ENCODE results near the gene PSME4.

PSME4 gene

GRCh38 chr2:53881360-53881759 lies 89.4 kb downstream of the PSME4 start:
- Histone ChIP-seq H4K20me1 (ENCODE audit: insufficient read depth, low read length) (no peaks in the 10 kb centered on the region), H3K27me3 (ENCODE audit: insufficient read depth, low read length, poor library complexity) (no peaks in the 10 kb centered on the region), H3K27ac (ENCODE audit: low read length) (no peak overlapping the region), H3K4me3 (ENCODE audit: low read depth in 1 of 2, low read length in 2 of 2) (no peak overlapping the region), H3K4me2 (ENCODE audit: insufficient read depth, low read length) (no peak overlapping the region), H3K36me3 (ENCODE audit: insufficient read depth, low read length) (peaks cover 74% of the 10 kb centered on the region), H3K9ac (ENCODE audit: low read depth, low read length) (no peak overlapping the region), H2AFZ (ENCODE audit: low read depth, low read length) (no peak overlapping the region), H3K9me3 (ENCODE audit: insufficient read depth, low read length, severe bottlenecking) (no peaks in the 10 kb centered on the region), H3K79me2 (ENCODE audit: insufficient read depth, low read length) (no peaks in the 10 kb centered on the region), H3K4me1 (ENCODE audit: insufficient read depth, low read length) (no peaks in the 10 kb centered on the region)
- TF ChIP-seq CTCF (IDR thresholded peaks at IDR 0.05; ENCODE audit: borderline replicate concordance, extremely low read depth, low read length, poor library complexity, severe bottlenecking), result no peak
- no peak for TF ChIP-seq EZH2 (IDR thresholded peaks at IDR 0.05; ENCODE audit: borderline replicate concordance, low read depth, low read length, severe bottlenecking)
- DNase-seq (no peak), ATAC-seq (ENCODE audit: insufficient read depth, low read depth) (no peak)

GRCh38 chr2:53880756-53881155 lies 90.0 kb downstream of the PSME4 start:
- ATAC-seq (ENCODE audit: insufficient read depth, low read depth) (no peak), DNase-seq (no peak)
- Histone ChIP-seq H3K27me3 (ENCODE audit: insufficient read depth, low read length, poor library complexity) (no peaks in the 10 kb centered on the region), H3K4me3 (ENCODE audit: low read depth in 1 of 2, low read length in 2 of 2) (no peak overlapping the region), H2AFZ (ENCODE audit: low read depth, low read length) (no peak overlapping the region), H3K4me1 (ENCODE audit: insufficient read depth, low read length) (no peaks in the 10 kb centered on the region), H3K27ac (ENCODE audit: low read length) (no peak overlapping the region), H3K9me3 (ENCODE audit: insufficient read depth, low read length, severe bottlenecking) (no peaks in the 10 kb centered on the region), H3K9ac (ENCODE audit: low read depth, low read length) (no peak overlapping the region), H3K36me3 (ENCODE audit: insufficient read depth, low read length) (peaks cover 74% of the 10 kb centered on the region), H4K20me1 (ENCODE audit: insufficient read depth, low read length) (no peaks in the 10 kb centered on the region), H3K4me2 (ENCODE audit: insufficient read depth, low read length) (no peak overlapping the region), H3K79me2 (ENCODE audit: insufficient read depth, low read length) (no peaks in the 10 kb centered on the region)
- TF ChIP-seq EZH2 (IDR thresholded peaks at IDR 0.05; ENCODE audit: borderline replicate concordance, low read depth, low read length, severe bottlenecking) (no peak), CTCF (IDR thresholded peaks at IDR 0.05; ENCODE audit: borderline replicate concordance, extremely low read depth, low read length, poor library complexity, severe bottlenecking) (no peak)

GRCh38 chr2:53877556-53877955 lies 93.2 kb downstream of the PSME4 start:
- Histone ChIP-seq H2AFZ (ENCODE audit: low read depth, low read length) (no peak overlapping the region), H3K79me2 (ENCODE audit: insufficient read depth, low read length) (no peaks in the 10 kb centered on the region), H3K27me3 (ENCODE audit: insufficient read depth, low read length, poor library complexity) (no peaks in the 10 kb centered on the region), H3K27ac (ENCODE audit: low read length) (no peak overlapping the region), H3K9ac (ENCODE audit: low read depth, low read length) (no peak overlapping the region), H4K20me1 (ENCODE audit: insufficient read depth, low read length) (no peaks in the 10 kb centered on the region), H3K4me1 (ENCODE audit: insufficient read depth, low read length) (no peaks in the 10 kb centered on the region), H3K36me3 (ENCODE audit: insufficient read depth, low read length) (peaks cover 73% of the 10 kb centered on the region), H3K4me2 (ENCODE audit: insufficient read depth, low read length) (no peak overlapping the region), H3K9me3 (ENCODE audit: insufficient read depth, low read length, severe bottlenecking) (no peaks in the 10 kb centered on the region), H3K4me3 (ENCODE audit: low read depth in 1 of 2, low read length in 2 of 2) (no peak overlapping the region)
- ATAC-seq (ENCODE audit: insufficient read depth, low read depth) (no peak), DNase-seq (no peak)
- TF ChIP-seq EZH2 (IDR thresholded peaks at IDR 0.05; ENCODE audit: borderline replicate concordance, low read depth, low read length, severe bottlenecking), result no peak

- no peaks in the 10 kb centered on the region for H4K20me1 ChIP-seq (ENCODE audit: insufficient read depth, low read length)
- no peaks in the 10 kb centered on the region for H3K4me1 ChIP-seq (ENCODE audit: insufficient read depth, low read length)
- no peaks in the 10 kb centered on the region for H3K79me2 ChIP-seq (ENCODE audit: insufficient read depth, low read length)
- no peak overlapping the region for H3K4me3 ChIP-seq (ENCODE audit: low read depth in 1 of 2, low read length in 2 of 2)
- H3K36me3 ChIP-seq (ENCODE audit: insufficient read depth, low read length), result peaks cover 68% of the 10 kb centered on the region
- DNase-seq (no peak), ATAC-seq (ENCODE audit: insufficient read depth, low read depth) (no peak)
- no peaks in the 10 kb centered on the region for H3K27me3 ChIP-seq (ENCODE audit: insufficient read depth, low read length, poor library complexity)
- TF ChIP-seq EZH2 (IDR thresholded peaks at IDR 0.05; ENCODE audit: borderline replicate concordance, low read depth, low read length, severe bottlenecking) (no peak), CTCF (IDR thresholded peaks at IDR 0.05; ENCODE audit: borderline replicate concordance, extremely low read depth, low read length, poor library complexity, severe bottlenecking) (no peak)
- no peak overlapping the region for H3K9ac ChIP-seq (ENCODE audit: low read depth, low read length)
- H3K4me2 ChIP-seq (ENCODE audit: insufficient read depth, low read length), result no peak overlapping the region
- no peaks in the 10 kb centered on the region for H3K9me3 ChIP-seq (ENCODE audit: insufficient read depth, low read length, severe bottlenecking)
- H2AFZ ChIP-seq (ENCODE audit: low read depth, low read length), result no peak overlapping the region
- H3K27ac ChIP-seq (ENCODE audit: low read length), result no peak overlapping the region
Observed at GRCh38 chr2:53877112-53877511, 93.7 kb downstream of the PSME4 start.

Data from DND-41 (cell line).